Astrocyte (in vitro differentiated cells and primary cell): ENCODE measurements around the gene ESPL1.

Experiments
- CTCF ChIP-seq: IDR thresholded peaks from 2 replicates; pipeline ENCODE4 v1.5.1; 2011; ENCODE audit warnings: low read depth, mild to moderate bottlenecking, inconsistent platforms, low read length, moderate library complexity; ENCODE audit not compliant: insufficient read depth
- EZH2 ChIP-seq: IDR thresholded peaks from 2 replicates; pipeline ENCODE4 v1.6.1; 2012; ENCODE audit warnings: mild to moderate bottlenecking, low read length, inconsistent platforms; ENCODE audit not compliant: insufficient read depth

GRCh38 chr12:53330671-53331070 is 62.6 kb downstream of the ESPL1 start:
- no peak for TF ChIP-seq CTCF
- TF ChIP-seq EZH2, result no peak
